Left hindlimb (tissue), 1 donor: ENCODE data around the gene APOBEC3F.

ENCODE experiments used
- DNase-seq: peaks from one replicate; pipeline ENCODE4 v3.0.0-alpha.2; 2018

Gene APOBEC3F

GRCh38 chr22:39095971-39096370, 55.3 kb downstream of the APOBEC3F start:
- DNase-seq: no peak

DNA sequence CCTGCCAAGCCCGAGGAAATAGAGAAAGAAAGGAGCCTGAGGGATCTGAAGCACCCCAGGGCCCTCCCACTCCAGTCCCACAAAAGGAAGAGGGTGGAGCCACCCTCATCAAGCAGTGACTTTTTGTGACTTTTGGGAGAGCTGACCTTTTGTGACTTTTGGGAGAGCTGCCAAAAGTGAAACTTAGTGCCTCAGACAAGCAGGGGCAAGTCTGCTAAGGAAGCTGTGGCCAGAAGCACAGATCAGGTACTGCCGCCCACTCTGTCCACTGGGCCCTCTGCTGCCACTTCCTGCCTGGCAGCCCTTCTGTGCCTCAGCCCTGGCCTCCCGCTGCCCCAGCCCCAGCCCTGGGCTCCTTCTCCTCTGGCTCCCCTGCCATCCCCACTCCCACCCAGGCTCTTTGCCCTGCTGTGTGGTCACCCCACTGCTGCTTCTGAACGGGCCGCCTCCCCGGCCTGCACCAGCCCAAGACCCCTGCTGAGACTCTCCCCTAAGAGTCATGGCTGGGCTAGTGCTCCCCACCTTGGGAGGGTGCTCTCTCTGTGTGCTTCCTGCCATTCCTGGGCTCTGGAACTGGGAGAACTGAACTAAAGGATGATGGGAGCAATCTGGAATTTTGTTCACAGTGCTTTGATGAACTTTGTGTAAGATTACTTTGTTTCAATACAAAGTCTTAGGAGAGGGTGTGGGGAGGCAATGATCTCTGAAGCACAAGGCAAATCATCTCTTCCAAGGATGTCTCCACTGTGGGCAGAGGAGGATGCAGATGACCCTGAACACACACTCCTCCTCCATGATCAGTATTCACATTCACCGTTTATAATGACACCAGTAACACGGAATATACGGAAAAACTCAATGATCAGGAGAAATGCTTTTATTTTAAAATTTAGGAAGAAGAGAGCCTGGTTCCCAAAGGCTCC, 56.7 kb downstream of the APOBEC3F start, which contains the start of gene APOBEC3H:
Gene APOBEC3H, plus strand, starts transcription at position 147 of the 923 bp plus-strand sequence. CDS start 3,035 bp downstream, outside the sequence.
- no peak for DNase-seq

- DNase-seq: no peak
These were observed 57.4 kb downstream of the APOBEC3F start for GRCh38 chr22:39098026-39098425.

GRCh38 chr22:39098576-39098975, 57.9 kb downstream of the APOBEC3F start:
- DNase-seq: no peak

DNA sequence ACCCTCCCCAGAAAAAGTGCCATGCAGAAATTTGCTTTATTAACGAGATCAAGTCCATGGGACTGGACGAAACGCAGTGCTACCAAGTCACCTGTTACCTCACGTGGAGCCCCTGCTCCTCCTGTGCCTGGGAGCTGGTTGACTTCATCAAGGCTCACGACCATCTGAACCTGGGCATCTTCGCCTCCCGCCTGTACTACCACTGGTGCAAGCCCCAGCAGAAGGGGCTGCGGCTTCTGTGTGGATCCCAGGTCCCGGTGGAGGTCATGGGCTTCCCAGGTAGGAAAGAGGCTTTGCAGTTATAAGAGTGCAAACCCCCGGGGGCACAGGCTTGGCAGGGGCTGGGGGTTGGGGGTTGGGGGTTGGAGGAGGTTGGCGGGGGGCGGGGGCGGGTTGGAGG, 60.6 kb downstream of the APOBEC3F start:
- DNase-seq: no peak

GRCh38 chr22:39103431-39103830, 62.8 kb downstream of the APOBEC3F start:
- no peak for DNase-seq
